GM12878 (cell line): Measurements from ENCODE around the gene RNF11. TPM values are rescaled to one million over a fixed set of nuclear protein-coding genes. Genes with fewer than 3 reads are reported as not detected.

Experiments
- ATAC-seq: fragments of 200-7000 bp; cut with Tn5 transposase; 3 replicates; pipeline ENCODE4 v1.9.1; 2020; ENCODE audit warnings: mild to moderate bottlenecking, moderate library complexity
- BruUV-seq: library from RNA; stranded (reverse); fragments of 400-500 nt; replicated peaks from 2 replicates; lab custom pipeline; 2021; lab: Mats Ljungman, UMichigan
- CTCF ChIA-PET: fragments of 300-600 bp; sonication (Branson Sonifier 250); formaldehyde crosslinking; extraction: SDS; loops from one replicate; lab custom pipeline; 2021; ENCODE audit warnings: inconsistent platforms; lab: Yijun Ruan, JAX
- POLR2A ChIA-PET: fragments of 350-600 bp; formaldehyde crosslinking; extraction: SDS; loops from one replicate; lab custom pipeline; 2021; ENCODE audit warnings: inconsistent platforms; lab: Charles Lee
- RAD21 ChIA-PET: fragments of 300-600 bp; sonication (Branson Sonifier 250); formaldehyde crosslinking; loops from one replicate; lab custom pipeline; 2023; ENCODE audit warnings: antibody characterized with exemption; ENCODE audit not compliant: unreplicated experiment; lab: Charles Lee
- SMC1A ChIA-PET: fragments of 300-600 bp; sonication (Branson Sonifier 250); formaldehyde crosslinking; loops from one replicate; lab custom pipeline; 2023; ENCODE audit not compliant: unreplicated experiment, uncharacterized antibody; lab: Charles Lee
- DNase-seq: peaks from one replicate; pipeline ENCODE4 v3.0.0-alpha.2; 2011; ENCODE audit warnings: low read depth, low spot score
- FAIRE-seq: peaks from 3 replicates; lab custom pipeline; 2011; peaks lifted over from hg19 to GRCh38; lab: Jason Lieb, UNC
- H2AFZ ChIP-seq: 2 replicates; pipeline ENCODE4 v1.6.0; 2011; ENCODE audit warnings: low read depth, low read length, control low read depth; ENCODE audit not compliant: control insufficient read depth
- H3K27ac ChIP-seq: 2 replicates; pipeline ENCODE4 v1.5.1; 2011; ENCODE audit warnings: control low read depth; ENCODE audit not compliant: control insufficient read depth, insufficient read depth
- H3K27me3 ChIP-seq, 2 experiments: replicated peaks in 1 of 2; 2 replicates each; pipeline versions ENCODE4 v1.6.0 to v1.6.1; 2011; ENCODE audit warnings: low read length in 1 of 2; ENCODE audit not compliant: control insufficient read depth in 2 of 2, insufficient read depth in 2 of 2
- H3K36me3 ChIP-seq, 2 experiments: 2 replicates each; pipeline ENCODE4 v1.5.1; 2011; ENCODE audit warnings: low read length in 1 of 2; ENCODE audit not compliant: control insufficient read depth in 2 of 2, insufficient read depth in 2 of 2
- H3K4me1 ChIP-seq: 2 replicates; pipeline ENCODE4 v1.6.1; 2011; ENCODE audit warnings: mild to moderate bottlenecking, low read length, moderate library complexity, mixed read lengths; ENCODE audit not compliant: control insufficient read depth, insufficient read depth
- H3K4me2 ChIP-seq: 2 replicates; pipeline ENCODE4 v1.6.0; 2011; ENCODE audit warnings: control low read depth; ENCODE audit not compliant: control insufficient read depth, insufficient read depth
- H3K4me3 ChIP-seq: fragments of 200-600 bp; sonication (generic); 2 replicates; pipeline ENCODE4 v1.5.1; 2016
- H3K79me2 ChIP-seq: 2 replicates; pipeline ENCODE4 v1.6.0; 2011; ENCODE audit warnings: low read length; ENCODE audit not compliant: control insufficient read depth, insufficient read depth
- H3K9ac ChIP-seq: 2 replicates; pipeline ENCODE4 v1.8.0; 2011; ENCODE audit warnings: low read length, control low read depth, mixed read lengths; ENCODE audit not compliant: control insufficient read depth, insufficient read depth
- H3K9me3 ChIP-seq: replicated peaks from 3 replicates; pipeline ENCODE4 v1.5.1; 2011; ENCODE audit warnings: mild to moderate bottlenecking, low read length; ENCODE audit not compliant: control insufficient read depth, insufficient read depth
- H4K20me1 ChIP-seq: 2 replicates; pipeline ENCODE4 v1.6.0; 2011; ENCODE audit not compliant: control insufficient read depth, insufficient read depth
- BCL11A ChIP-seq: IDR thresholded peaks from 2 replicates; pipeline ENCODE4 v1.6.1; 2011; ENCODE audit warnings: low read depth, low read length
- BRCA1 ChIP-seq: IDR thresholded peaks from 2 replicates; pipeline ENCODE4 v1.6.1; 2011; ENCODE audit warnings: low read depth, low read length, improper control_type of control experiment
- CBX5 ChIP-seq: sonication (generic); IDR thresholded peaks from 2 replicates; pipeline ENCODE4 v1.6.1; 2016; ENCODE audit warnings: low read depth, moderate library complexity, mild to moderate bottlenecking, inconsistent platforms
- CREM ChIP-seq: IDR thresholded peaks from 2 replicates; pipeline ENCODE4 v1.6.1; 2014; ENCODE audit warnings: antibody characterized with exemption, low read depth
- E4F1 ChIP-seq: fragments of 450-650 bp; IDR thresholded peaks from 2 replicates; pipeline ENCODE4 v1.6.1; 2018; ENCODE audit warnings: borderline replicate concordance, mild to moderate bottlenecking; ENCODE audit not compliant: partially characterized antibody
- EP300 ChIP-seq, 2 experiments: fragments of 150-350 bp in 1 of 2; IDR thresholded peaks; 2 replicates each; pipeline ENCODE4 v1.6.1; 2011 to 2012; ENCODE audit warnings: low read depth in 2 of 2, low read length in 2 of 2, borderline replicate concordance in 1 of 2, improper control_type of control experiment in 1 of 2, inconsistent platforms in 1 of 2; ENCODE audit not compliant: control insufficient read depth in 1 of 2
- ETV6 ChIP-seq, 2 experiments: fragments of 450-650 bp in 1 of 2; IDR thresholded peaks in 1 of 2; conservative IDR thresholded peaks in 1 of 2; 2 replicates each; pipeline ENCODE4 v1.6.1; 2014; ENCODE audit warnings: antibody characterized with exemption in 1 of 2, borderline replicate concordance in 1 of 2, low read depth in 1 of 2, mild to moderate bottlenecking in 1 of 2, moderate library complexity in 1 of 2
- GABPA ChIP-seq: IDR thresholded peaks from 2 replicates; pipeline ENCODE4 v1.6.1; 2014; ENCODE audit warnings: antibody characterized with exemption, low read depth, mild to moderate bottlenecking, inconsistent platforms
- MEF2A ChIP-seq: IDR thresholded peaks from 2 replicates; pipeline ENCODE4 v1.6.1; 2011; ENCODE audit warnings: low read depth, mild to moderate bottlenecking, low read length, moderate library complexity; ENCODE audit not compliant: insufficient read depth
- MEF2B ChIP-seq: fragments of 450-650 bp; IDR thresholded peaks from 2 replicates; pipeline ENCODE4 v1.6.1; 2018; ENCODE audit warnings: mild to moderate bottlenecking, moderate library complexity; ENCODE audit not compliant: partially characterized antibody, poor library complexity, severe bottlenecking
- NFIC ChIP-seq: IDR thresholded peaks from 2 replicates; pipeline ENCODE4 v1.6.1; 2012; ENCODE audit warnings: low read depth, mild to moderate bottlenecking, inconsistent platforms, low read length, moderate library complexity
- PML ChIP-seq: IDR thresholded peaks from 2 replicates; pipeline ENCODE4 v1.6.1; 2012; ENCODE audit warnings: low read length, inconsistent platforms
- RELB ChIP-seq: fragments of 450-650 bp; IDR thresholded peaks from 2 replicates; pipeline ENCODE4 v1.6.1; 2017; ENCODE audit warnings: low read depth, mild to moderate bottlenecking, moderate library complexity
- RUNX3 ChIP-seq: IDR thresholded peaks from 2 replicates; pipeline ENCODE4 v1.6.1; 2012; ENCODE audit warnings: low read length, inconsistent platforms
- SMAD1 ChIP-seq: fragments of 450-650 bp; IDR thresholded peaks from 2 replicates; pipeline ENCODE4 v1.6.1; 2018; ENCODE audit warnings: mild to moderate bottlenecking, low read depth; ENCODE audit not compliant: partially characterized antibody
- ZZZ3 ChIP-seq: IDR thresholded peaks from 2 replicates; pipeline ENCODE4 v1.6.1; 2011; ENCODE audit warnings: low read depth; ENCODE audit not compliant: control insufficient read depth, insufficient read length
- WGBS: methylation state at CpG from one replicate; pipeline ENCODE4 v1.1.6; 2016; ENCODE audit warnings: low lambda C conversion rate; ENCODE audit not compliant: insufficient replicate concordance, insufficient coverage; ENCODE audit errors: missing lambda C conversion rate; 5-methylcytosine and 5-hydroxymethylcytosine counted together
- in situ Hi-C: fragments of 300-500 bp; cut with MboI; formaldehyde crosslinking; loops from 9 replicates; pipeline ENCODE4 v1.14.3; 2018; ENCODE audit warnings: mixed read lengths
- intact Hi-C: fragments of 100-400 bp; cut with micrococcal nuclease; formaldehyde crosslinking; loops from one replicate; pipeline ENCODE4 v1.14.2; 2022; ENCODE audit not compliant: unreplicated experiment
- polyA plus RNA-seq, 11 experiments: library from polyadenylated mRNA; depleted of rRNA in 4 of 11; unstranded in 6 of 11; stranded (reverse) in 5 of 11; fragments of >200 nt; fragmentation: Nextera tagmentation in 4 of 11; fragmentation: Illumina TruSeq in 1 of 11; extraction: Ambion mirVana in 4 of 11; extraction: Trizol in 1 of 11; gene quantifications; 1 replicate in 1 of 11; 2 replicates in 10 of 11; pipeline versions ENCODE4 v1.2.1 to v1.2.3, GENCODE V29; 2011 to 2016; ENCODE audit warnings: inconsistent platforms in 2 of 11, missing spikeins in 2 of 11, low read depth in 1 of 11
- total RNA-seq, 4 experiments: library from RNA; depleted of rRNA in 3 of 4; stranded (reverse); fragments of >200 nt in 3 of 4; fragmentation: Illumina TruSeq in 1 of 4; extraction: Trizol in 1 of 4; gene quantifications; 2 replicates each; pipeline versions ENCODE4 v1.2.1 to v1.2.3, GENCODE V29; 2013 to 2021

The RNF11 gene
- total and polyA plus RNA-seq, 10 of the 15 experiments (the other 5 are each of a cell fraction or from before 2014, with no cell fraction given), result 9.5 to 43.6 (median 32.3) TPM

- TF ChIP-seq NFIC (no peak), E4F1 (no peak), MEF2B (no peak), RELB (no peak), BRCA1 (no peak), GABPA (no peak)
- TF ChIP-seq, all 136 proteins: peak for 0
Observed at GRCh38 chr1:51242546-51242945, 6.5 kb downstream of the RNF11 start (continued).

GRCh38 chr1:51247022-51247421, 10.9 kb downstream of the RNF11 start:
- SMC1A ChIA-PET, result interaction anchor here (0.6 to 2.3 kb wide), 15 partner anchors 9 to 882 kb away, joined by 3 to 13 read pairs (median 4); partner anchors contain the start of gene RNF11
- RAD21 ChIA-PET, result interaction anchor here (0.6 to 1.8 kb wide), 8 partner anchors 8 to 50 kb away, joined by 3 to 11 read pairs (median 4); partner anchors contain the start of gene RNF11
- Histone ChIP-seq H3K9ac (no peak overlapping the region), H3K27me3 (no peaks in the 10 kb centered on the region), H3K36me3 (no peaks in the 10 kb centered on the region; a peak in 1 of 4 replicates), H3K4me3 (no peak overlapping the region), H3K27ac (peak overlapping the region; percentile 37), H2AFZ (no peak overlapping the region), H4K20me1 (no peaks in the 10 kb centered on the region), H3K4me1 (peaks cover 23% of the 10 kb centered on the region), H3K4me2 (peak overlapping the region; percentile 2), H3K79me2 (peaks cover 32% of the 10 kb centered on the region), H3K9me3 (no peaks in the 10 kb centered on the region; the same call in 2 of the 3 replicates)
- no TSS peak for BruUV-seq
- POLR2A ChIA-PET, result interaction anchor here (0.7 to 1.8 kb wide), 8 partner anchors 8 to 578 kb away, joined by 3 to 7 read pairs (median 4); no protein-coding TSS in a partner anchor
- in situ Hi-C loops, result no loop called here
- 10% methylated on average over 2 of the region's 2 CpGs for WGBS
- CTCF ChIA-PET, result interaction anchor here (0.6 to 1.3 kb wide), 2 partner anchors 11 to 125 kb away, joined by 3 to 8 read pairs; partner anchors contain the start of gene RNF11
- peak; percentile 96 for ATAC-seq
- peak; percentile 91 for FAIRE-seq
- no peak for DNase-seq
- intact Hi-C loops, result no loop called here
- TF ChIP-seq BCL11A (0 out of 2 replicates have a peak, but pooled peaks have one; percentile 36), PML (peak; percentile 64; the same call in 1 of the 2 replicates), MEF2A (0 out of 2 replicates have a peak, but pooled peaks have one; percentile 61), ZZZ3 (no peak), SMAD1 (no peak), EP300 (IDR thresholded peaks at IDR 0.05; ENCODE audit: borderline replicate concordance in 1 of 2, control insufficient read depth in 1 of 2, low read depth in 2 of 2, low read length in 2 of 2) (peak; percentile 18 to 48; a peak in 2 of 4 replicates), CBX5 (0 out of 2 replicates have a peak, but pooled peaks have one; percentile 33), CREM (peak; percentile 40; the same call in 1 of the 2 replicates), ETV6 (conservative IDR thresholded peaks at IDR 0.05 in 1 of 2, IDR thresholded peaks at IDR 0.05 in 1 of 2; ENCODE audit: borderline replicate concordance in 1 of 2, low read depth in 1 of 2) (peak in 1 of 2 experiments; percentile 62; a peak in 2 of 4 replicates), RELB (peak; percentile 66), RUNX3 (peak; percentile 88)
